AG04450 (cell line): ENCODE data around the gene PHYHIPL. TPM values are rescaled to one million over a fixed set of nuclear protein-coding genes. Genes with fewer than 3 reads are reported as not detected.

Experiments
- CTCF ChIA-PET: fragments of 300-600, 350-600 bp; formaldehyde crosslinking; extraction: SDS; loops from one replicate; lab custom pipeline; 2022; ENCODE audit warnings: antibody characterized with exemption, inconsistent platforms; lab: Charles Lee
- POLR2A ChIA-PET: fragments of 350-600 bp; formaldehyde crosslinking; extraction: SDS; loops from one replicate; lab custom pipeline; 2021; ENCODE audit warnings: antibody characterized with exemption, inconsistent platforms; lab: Yijun Ruan, JAX
- DNase-seq: peaks from one replicate; pipeline ENCODE4 v3.0.0-alpha.2; 2011; ENCODE audit warnings: low read depth, low spot score
- H3K27ac ChIP-seq: one replicate; pipeline ENCODE4 v1.5.1; 2012; ENCODE audit warnings: low read depth, low read length, control low read depth
- H3K27me3 ChIP-seq: one replicate; pipeline ENCODE4 v1.6.0; 2012; ENCODE audit warnings: low read length; ENCODE audit not compliant: control insufficient read depth, insufficient read depth
- H3K4me3 ChIP-seq: 2 replicates; pipeline ENCODE4 v1.5.1; 2011; ENCODE audit warnings: mild to moderate bottlenecking, low read depth, low read length, control low read depth
- H3K9me3 ChIP-seq: 2 replicates; pipeline ENCODE4 v1.5.1; 2012; ENCODE audit warnings: low read length; ENCODE audit not compliant: control insufficient read depth, insufficient read depth
- polyA plus RNA-seq: library from polyadenylated mRNA; depleted of rRNA; stranded (reverse); fragments of >200 nt; gene quantifications from 2 replicates; pipeline ENCODE4 v1.2.3, GENCODE V29; 2011
- TF ChIP-seq, protein P1 (sequence below): IDR thresholded peaks from 2 replicates; pipeline ENCODE4 v1.5.1; 2011; ENCODE audit warnings: low read depth, low read length, control low read depth, inconsistent platforms

The PHYHIPL gene
- polyA plus RNA-seq, 1 experiment: not detected

DNA sequence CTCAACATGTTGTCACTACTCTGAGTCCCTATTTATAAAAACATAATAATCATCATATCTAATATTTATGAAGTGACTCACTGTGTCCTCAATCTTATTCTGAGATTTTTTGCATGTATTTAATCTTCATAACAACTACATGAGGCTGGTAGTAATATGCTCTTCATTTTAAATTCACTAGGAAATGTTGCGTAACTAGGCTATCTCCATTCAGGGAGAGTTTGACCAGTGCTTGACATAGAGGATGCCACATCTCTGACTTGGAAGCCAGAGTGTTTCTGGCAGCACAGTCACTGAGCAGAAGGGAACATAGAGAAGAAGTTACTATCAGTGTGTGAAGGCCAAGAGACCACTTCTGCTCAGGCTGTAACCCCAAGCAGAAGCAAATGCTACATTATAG, 97.0 kb downstream of the PHYHIPL start:
- Histone ChIP-seq H3K9me3 (no peaks in the 10 kb centered on the region), H3K27me3 (no peaks in the 10 kb centered on the region), H3K27ac (no peak overlapping the region), H3K4me3 (no peak overlapping the region)
- TF ChIP-seq, protein P1, sequence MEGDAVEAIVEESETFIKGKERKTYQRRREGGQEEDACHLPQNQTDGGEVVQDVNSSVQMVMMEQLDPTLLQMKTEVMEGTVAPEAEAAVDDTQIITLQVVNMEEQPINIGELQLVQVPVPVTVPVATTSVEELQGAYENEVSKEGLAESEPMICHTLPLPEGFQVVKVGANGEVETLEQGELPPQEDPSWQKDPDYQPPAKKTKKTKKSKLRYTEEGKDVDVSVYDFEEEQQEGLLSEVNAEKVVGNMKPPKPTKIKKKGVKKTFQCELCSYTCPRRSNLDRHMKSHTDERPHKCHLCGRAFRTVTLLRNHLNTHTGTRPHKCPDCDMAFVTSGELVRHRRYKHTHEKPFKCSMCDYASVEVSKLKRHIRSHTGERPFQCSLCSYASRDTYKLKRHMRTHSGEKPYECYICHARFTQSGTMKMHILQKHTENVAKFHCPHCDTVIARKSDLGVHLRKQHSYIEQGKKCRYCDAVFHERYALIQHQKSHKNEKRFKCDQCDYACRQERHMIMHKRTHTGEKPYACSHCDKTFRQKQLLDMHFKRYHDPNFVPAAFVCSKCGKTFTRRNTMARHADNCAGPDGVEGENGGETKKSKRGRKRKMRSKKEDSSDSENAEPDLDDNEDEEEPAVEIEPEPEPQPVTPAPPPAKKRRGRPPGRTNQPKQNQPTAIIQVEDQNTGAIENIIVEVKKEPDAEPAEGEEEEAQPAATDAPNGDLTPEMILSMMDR: no peak
- CTCF ChIA-PET: no interaction called here
- no peak for DNase-seq
- POLR2A ChIA-PET: no interaction called here

DNA sequence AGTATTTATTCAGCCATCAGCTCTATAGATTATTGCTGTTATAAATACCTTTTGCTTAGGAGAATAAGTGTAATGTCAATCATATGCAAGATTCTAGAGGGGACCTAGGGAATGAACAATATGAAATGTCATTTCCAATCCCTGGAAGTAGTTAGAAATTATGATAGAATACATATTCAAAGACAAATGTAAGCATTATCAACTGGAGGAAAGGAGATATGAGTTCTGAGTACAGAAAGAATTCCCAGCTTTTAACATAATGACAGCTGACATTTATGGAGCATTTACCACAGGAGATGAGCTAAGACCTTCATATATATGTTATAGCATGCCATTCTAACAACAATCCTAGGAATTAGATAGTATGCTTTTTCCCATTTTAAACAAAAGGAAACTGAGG, 99.7 kb downstream of the PHYHIPL start:
- ChIA-PET POLR2A (no interaction called here), CTCF (interaction anchor here (0.6 kb wide), 1 partner anchor 349 kb away, joined by 3 read pairs; no protein-coding TSS in a partner anchor)
- Histone ChIP-seq H3K27ac (no peak overlapping the region), H3K9me3 (no peaks in the 10 kb centered on the region), H3K4me3 (no peak overlapping the region), H3K27me3 (no peaks in the 10 kb centered on the region)
- DNase-seq: no peak
- TF ChIP-seq, protein P1: no peak

DNA sequence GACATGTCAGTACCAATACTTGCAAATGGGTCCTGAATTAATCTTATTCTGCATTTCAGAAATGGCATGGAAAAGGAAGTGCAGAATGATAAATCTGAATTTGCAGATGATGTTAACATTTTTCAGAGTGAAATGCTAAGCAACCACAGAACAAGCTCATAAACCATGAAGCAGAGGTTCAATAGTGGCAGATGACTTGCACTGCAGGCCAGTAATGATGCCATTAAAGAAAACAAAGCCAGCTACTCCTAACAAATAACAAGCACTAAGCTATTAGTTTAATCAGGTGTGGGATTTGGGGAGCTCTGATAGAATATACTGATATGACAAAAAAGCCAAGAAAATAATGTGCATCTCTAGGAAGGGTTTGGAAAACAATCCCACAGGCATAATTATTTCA, 100.5 kb downstream of the PHYHIPL start:
- Histone ChIP-seq H3K4me3 (no peak overlapping the region), H3K9me3 (no peaks in the 10 kb centered on the region), H3K27me3 (no peaks in the 10 kb centered on the region), H3K27ac (no peak overlapping the region)
- DNase-seq: no peak
- ChIA-PET CTCF (no interaction called here), POLR2A (no interaction called here)
- TF ChIP-seq, protein P1: no peak

DNA sequence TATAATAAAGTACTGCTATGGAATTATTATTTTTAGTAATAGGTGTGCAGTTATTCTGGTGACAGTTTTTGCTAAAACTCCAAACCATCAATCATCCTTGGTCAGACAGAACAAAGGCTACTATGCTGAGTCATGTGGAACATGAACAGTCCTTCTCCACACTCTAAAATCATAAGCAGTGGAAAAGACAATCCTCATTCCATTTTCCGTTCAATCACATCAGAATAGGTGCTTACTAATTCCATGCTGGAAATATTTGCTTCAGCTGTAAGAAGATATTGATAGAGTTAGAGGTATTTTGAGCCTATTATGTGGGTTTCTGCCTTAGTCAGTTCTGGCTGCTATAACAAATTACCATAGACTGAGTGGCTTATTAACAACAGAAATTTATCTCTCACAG, 103.0 kb downstream of the PHYHIPL start:
- CTCF ChIA-PET: no interaction called here
- POLR2A ChIA-PET: no interaction called here
- H3K27me3 ChIP-seq: no peaks in the 10 kb centered on the region
- no peak overlapping the region for H3K27ac ChIP-seq
- no peaks in the 10 kb centered on the region for H3K9me3 ChIP-seq
- H3K4me3 ChIP-seq: no peak overlapping the region
- TF ChIP-seq, protein P1: no peak
- DNase-seq: no peak

DNA sequence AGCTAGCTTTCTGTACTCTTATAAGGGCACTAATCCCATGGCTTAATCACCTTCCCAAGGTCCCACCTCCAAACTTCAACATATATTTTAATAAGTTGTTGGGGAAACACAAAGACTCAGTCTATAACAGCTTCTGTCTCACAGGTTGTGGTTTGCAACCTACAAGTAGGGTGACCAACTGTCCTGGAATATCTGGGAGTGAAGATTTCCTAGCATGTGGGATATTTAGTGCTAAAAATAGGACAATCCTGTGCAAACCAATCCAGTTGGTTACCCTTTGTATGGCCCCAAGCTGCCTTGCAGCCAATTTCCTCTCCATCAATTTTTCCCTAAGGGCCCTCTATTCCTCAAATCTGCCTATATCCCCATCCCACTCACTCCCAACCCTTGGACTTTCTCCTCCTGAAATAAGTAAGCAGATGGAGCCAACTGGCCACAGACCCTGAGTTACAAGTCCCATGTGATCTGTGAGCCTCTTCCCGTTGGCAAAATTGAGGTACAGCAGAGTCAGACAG, 103.6 kb downstream of the PHYHIPL start:
- TF ChIP-seq, protein P1: no peak
- POLR2A ChIA-PET: no interaction called here
- no peaks in the 10 kb centered on the region for H3K27me3 ChIP-seq
- no peaks in the 10 kb centered on the region for H3K9me3 ChIP-seq
- no peak overlapping the region for H3K4me3 ChIP-seq
- CTCF ChIA-PET: no interaction called here
- H3K27ac ChIP-seq: no peak overlapping the region
- no peak for DNase-seq
